HG03558 (cell line): ENCODE results near the gene IRAK2.

ENCODE experiments used
- ATAC-seq: cut with Tn5 transposase; IDR thresholded peaks from one replicate; pipeline ENCODE4 v1.9.1; 2021; ENCODE audit warnings: moderate number of reproducible peaks; ENCODE audit not compliant: unreplicated experiment; ENCODE audit errors: extremely low read depth

IRAK2 gene

GRCh38 chr3:10292505-10293419 lies 128.0 kb downstream of the IRAK2 start, which contains the start of gene GHRL:
Gene GHRL, minus strand, starts transcription at chr3:10292947. Its CDS starts 2,767 bp downstream, at chr3:10290180.
- ATAC-seq = peak; percentile 68
